Activated T-helper 1 cell treated with anti-CD3 and anti-CD28 coated beads, Interleukin-2, amount 50 U/mL, for 16 hours (primary cell): ENCODE data around the gene ULK4.
"Not testable (repeated sequence)": the region's sequence is repeated elsewhere in the genome, so short reads cannot be mapped to it uniquely, and the experiment has no call there.

Experiments
- DNase-seq, 2 donors: peaks; one replicate each; pipeline ENCODE4 v3.0.0-alpha.2; 2020; ENCODE audit warnings: low read depth in 1 of 2, low spot score in 1 of 2

The ULK4 gene

DNA sequence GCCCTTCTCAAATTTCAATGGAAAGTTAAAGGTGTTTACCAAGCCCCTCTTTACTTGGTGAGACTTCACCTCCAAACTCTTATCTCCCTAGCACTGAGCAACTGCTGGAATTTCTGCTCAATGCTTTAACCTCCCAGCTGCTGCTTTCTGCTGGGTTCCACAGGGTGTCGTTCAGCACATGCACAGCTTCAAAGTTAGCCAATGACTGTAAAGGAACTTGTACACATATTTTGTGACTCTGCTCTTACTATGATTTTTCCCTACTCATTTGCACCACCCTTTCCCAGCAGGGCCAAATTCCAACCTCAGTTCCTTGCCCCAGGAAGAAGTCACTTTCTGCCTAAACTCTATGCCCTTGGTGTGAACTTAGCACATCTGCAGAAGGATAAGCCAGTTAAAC, 89.7 kb downstream of the ULK4 start:
- no peak for DNase-seq

GRCh38 chr3:41867533-41867932, 94.4 kb downstream of the ULK4 start:
- no peak for DNase-seq

- DNase-seq = no peak
Observed at GRCh38 chr3:41866298-41866697, 95.6 kb downstream of the ULK4 start.

DNA sequence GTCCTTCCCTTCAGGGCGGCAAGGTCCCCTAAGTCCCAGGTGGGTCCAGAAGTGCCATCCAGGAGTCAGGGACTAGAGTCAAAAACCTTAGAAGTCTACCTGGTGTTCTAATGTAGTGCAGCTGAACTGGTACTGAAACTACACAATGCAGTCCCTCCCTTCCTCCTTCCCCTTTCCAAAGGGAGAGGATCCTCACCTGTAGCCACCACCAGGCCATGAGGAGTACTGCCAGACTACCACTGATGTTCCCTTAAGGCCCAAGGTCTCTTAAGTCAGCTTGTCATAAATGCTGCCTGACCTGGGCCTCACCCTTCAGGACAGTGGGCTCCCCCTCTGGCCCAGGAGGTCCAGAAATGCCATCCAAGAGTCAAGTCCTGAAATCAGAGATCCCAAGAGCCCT, 98.9 kb downstream of the ULK4 start:
- no peak for DNase-seq

GRCh38 chr3:41860489-41860888, 101.4 kb downstream of the ULK4 start:
- not testable (repeated sequence) for DNase-seq

GRCh38 chr3:41854956-41855355, 106.9 kb downstream of the ULK4 start:
- no peak for DNase-seq

DNA sequence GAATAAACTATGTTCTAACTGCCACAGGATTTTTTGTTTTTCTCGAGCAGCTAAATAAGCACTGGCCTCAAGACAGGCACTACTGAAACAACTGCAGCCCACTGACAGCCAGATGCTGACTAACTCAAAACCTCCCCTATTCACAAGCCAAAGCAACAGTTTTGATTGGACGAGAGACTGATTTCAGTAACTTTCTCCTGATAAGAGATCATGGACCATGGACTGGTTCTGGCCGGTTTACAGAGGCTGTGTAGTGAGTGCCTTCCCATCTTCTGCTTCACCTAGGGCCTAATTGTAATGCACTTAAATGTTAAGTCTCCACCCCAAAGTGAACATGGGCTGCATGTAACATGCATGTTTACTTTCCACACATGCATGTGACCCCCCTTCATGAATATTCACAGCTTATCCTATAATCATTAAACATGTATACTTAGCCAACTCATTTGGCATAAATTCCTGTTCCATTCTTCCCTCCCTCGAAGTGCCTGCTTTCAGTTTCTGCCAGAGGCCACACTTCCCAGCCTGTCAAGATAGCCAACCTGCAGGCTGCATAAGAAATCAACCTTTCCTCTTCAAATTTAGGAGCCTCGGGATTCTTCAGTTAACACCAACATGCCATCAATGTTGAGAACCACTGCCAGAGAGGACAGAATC, 108.2 kb downstream of the ULK4 start:
- DNase-seq = no peak

- no peak for DNase-seq
Observed at GRCh38 chr3:41848753-41849574, 112.9 kb downstream of the ULK4 start.

DNA sequence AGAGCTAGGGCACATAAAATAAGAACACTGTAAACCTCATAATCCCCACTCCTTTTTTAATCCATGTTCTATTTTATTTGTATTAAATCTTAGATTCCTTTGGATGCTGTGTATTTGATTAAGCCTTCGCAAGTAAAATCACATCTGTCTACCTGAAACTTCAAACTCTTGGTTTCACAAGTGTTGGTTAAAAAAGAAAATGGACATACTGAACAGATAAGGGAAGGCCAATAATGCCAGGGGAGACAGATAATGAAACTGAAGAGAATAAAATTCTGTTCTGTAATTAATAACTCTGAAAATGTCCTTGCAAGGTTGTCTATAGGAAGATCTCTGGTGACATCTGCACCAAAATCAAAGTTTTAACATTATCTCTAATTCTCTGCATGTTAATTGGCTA, 114.2 kb downstream of the ULK4 start:
- DNase-seq = no peak

DNA sequence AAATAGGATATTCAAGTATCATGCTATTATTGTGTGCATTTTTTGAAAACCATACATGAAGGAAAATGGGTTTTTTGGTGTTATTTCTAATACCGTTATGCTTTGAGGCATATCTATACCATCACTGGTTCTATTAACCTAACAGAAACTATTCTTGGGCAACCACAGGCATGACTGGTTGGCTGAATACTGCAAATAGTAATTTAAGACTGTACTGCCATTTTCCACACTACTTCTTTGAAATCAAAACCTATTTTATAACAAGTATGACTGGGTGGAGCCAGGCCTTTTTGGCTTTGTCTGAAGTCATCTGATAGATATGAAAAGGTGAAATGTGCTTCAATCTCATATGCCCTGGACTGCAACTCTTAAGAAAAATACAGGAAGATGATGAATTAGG, 115.1 kb downstream of the ULK4 start:
- DNase-seq = no peak

GRCh38 chr3:41845826-41846225, 116.1 kb downstream of the ULK4 start:
- no peak for DNase-seq

- DNase-seq = not testable (repeated sequence)
Observed at GRCh38 chr3:41844256-41844655, 117.6 kb downstream of the ULK4 start.

DNA sequence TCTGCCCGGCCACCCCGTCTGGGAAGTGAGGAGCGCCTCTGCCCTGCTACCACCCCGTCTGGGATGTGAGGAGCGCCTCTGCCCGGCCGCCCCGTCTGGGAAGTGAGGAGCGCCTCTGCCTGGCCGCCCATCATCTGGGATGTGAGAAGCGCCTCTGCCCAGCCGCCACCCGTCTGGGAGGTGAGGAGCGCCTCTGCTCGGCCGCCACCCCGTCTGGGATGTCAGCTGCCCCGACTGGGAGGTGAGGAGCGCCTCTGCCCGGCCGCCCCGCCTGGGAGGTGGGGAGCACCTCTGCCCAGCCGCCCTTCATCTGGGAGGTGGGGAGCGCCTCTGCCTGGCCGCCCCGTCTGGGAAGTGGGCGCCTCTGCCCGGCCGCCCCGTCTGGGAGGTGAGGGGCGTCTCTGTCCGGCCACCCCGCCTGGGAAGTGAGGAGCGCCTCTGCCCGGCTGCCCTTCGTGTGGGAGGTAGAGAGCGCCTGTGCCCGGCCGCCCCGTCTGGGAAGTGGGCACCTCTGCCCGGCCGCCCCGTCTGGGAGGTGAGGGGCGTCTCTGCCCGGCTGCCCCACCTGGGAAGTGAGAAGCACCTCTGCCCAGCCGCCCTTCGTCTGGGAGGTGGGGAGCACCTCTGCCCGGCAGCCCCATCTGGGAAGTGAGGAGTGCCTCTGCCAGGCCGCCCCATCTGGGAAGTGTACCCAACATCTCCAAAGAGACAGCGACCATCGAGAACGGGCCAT, 120.8 kb downstream of the ULK4 start:
- not testable (repeated sequence) for DNase-seq

- DNase-seq = no peak
Observed at GRCh38 chr3:41836360-41837134, 125.4 kb downstream of the ULK4 start.

- no peak for DNase-seq
Observed at GRCh38 chr3:41833628-41834027, 128.3 kb downstream of the ULK4 start.

- no peak for DNase-seq
Observed at GRCh38 chr3:41819236-41819635, 142.7 kb downstream of the ULK4 start.

DNA sequence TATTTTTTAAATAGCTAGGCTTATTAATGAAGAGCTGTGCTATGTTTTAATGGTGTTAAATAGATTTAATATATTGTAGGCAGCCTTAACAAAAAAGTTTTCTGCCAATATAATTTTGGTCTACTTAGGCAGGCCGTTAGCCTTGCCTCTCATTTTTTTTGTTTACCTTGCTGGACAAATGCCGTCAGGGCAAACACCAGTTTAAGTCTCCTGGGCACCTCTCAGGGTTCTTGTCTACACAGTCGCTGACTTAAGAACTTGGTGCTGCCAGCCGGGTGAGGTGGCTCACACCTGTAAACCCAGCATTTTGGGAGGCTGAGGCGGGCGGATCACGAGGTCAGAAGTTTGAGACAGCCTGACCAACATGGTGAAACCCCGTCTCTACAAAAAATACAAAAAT, 153.3 kb downstream of the ULK4 start:
- no peak for DNase-seq

GRCh38 chr3:41808152-41808551, 153.8 kb downstream of the ULK4 start:
- DNase-seq = no peak

DNA sequence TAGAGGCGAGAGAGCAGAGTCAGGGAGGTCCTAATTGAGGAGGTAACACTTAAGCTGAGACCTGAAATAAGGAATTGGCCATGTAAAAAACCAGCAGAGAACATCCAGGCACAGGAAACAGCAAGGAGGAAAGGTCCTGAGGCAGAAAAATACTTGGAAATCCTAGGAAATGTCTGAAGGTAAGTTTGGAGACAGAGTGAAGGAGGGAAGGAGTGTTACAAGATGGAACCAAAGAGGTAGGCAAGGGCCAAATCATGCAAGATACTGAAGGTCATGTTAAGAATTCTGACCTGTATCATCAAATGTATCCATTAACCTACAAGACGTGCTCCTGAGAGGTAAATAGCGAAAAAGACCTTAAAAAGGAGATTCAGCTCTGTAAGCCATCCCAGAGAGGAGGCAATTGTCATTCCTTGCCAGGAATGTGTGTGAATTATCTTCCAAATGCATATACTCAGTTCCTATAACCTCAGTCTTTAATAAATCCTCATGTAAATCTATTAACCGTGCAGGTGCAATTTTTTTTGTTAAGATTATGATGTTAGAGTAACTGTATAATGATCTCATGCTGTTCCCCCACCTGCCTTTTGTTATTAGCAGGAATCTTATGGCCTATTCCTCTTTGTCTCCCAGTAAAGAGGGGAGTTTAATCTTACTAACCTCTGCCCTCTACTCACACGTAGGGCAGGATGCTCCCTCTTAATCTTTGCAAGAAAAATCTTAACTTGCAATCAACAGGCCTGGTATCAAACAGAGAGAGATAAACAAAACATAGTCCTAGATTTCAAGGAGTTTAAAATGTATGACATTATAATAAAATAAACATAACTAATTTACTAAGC, 166.9 kb downstream of the ULK4 start:
- DNase-seq = no peak

DNA sequence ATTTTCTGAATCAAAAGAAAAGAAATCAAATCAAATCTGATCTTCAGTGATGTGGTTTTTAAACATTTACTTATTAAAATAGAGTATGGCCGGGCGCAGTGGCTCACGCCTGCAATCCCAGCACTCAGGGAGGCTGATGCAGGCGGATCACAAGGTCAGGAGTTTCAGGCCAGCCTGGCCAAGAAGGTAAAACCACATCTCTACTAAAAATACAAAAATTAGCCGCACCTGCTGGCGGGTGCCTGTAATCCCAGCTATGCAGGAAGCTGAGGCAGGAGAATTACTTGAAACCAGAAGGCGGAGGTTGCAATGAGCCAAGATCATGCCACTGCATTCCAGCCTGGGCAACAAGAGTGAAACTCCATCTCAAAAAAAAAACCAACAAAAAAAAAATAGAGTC, 169.1 kb downstream of the ULK4 start:
- DNase-seq = no peak
